OCI-LY3 (cell line): ENCODE measurements around the gene DNAJC9.
A peak's percentile ranks its signal among the peaks of the same experiment; 100 is the strongest.

Source experiments
- H2AFZ ChIP-seq: fragments of 200-600, 300-600 bp; shearing (Covaris generic); 2 replicates; pipeline ENCODE4 v1.6.0; 2014; ENCODE audit warnings: antibody characterized with exemption, low read depth, low read length
- H3K27ac ChIP-seq: fragments of 200-600, 300-600 bp; sonication (generic); 2 replicates; pipeline ENCODE4 v1.5.1; 2014; ENCODE audit warnings: mild to moderate bottlenecking, low read length, moderate library complexity, mixed read lengths
- H3K27me3 ChIP-seq: fragments of 200-600, 300-600 bp; sonication (generic); 2 replicates; pipeline ENCODE4 v1.6.1; 2014; ENCODE audit warnings: low read depth, low read length, mixed read lengths
- H3K36me3 ChIP-seq: fragments of 200-600, 300-600 bp; sonication (generic); replicated peaks from 2 replicates; pipeline ENCODE3; 2014; ENCODE audit warnings: low read depth, low read length, mixed read lengths
- H3K4me1 ChIP-seq: fragments of 300-600, 200-600 bp; sonication (generic); 2 replicates; pipeline ENCODE4 v1.6.1; 2014; ENCODE audit warnings: low read length, mixed read lengths
- H3K4me2 ChIP-seq: fragments of 200-600, 300-600 bp; sonication (generic); 2 replicates; pipeline ENCODE4 v1.6.1; 2014; ENCODE audit warnings: low read length, mixed read lengths
- H3K4me3 ChIP-seq: fragments of 300-600, 200-600 bp; sonication (generic); 2 replicates; pipeline ENCODE4 v1.5.1; 2014; ENCODE audit warnings: antibody characterized with exemption, mild to moderate bottlenecking, low read length, moderate library complexity
- H3K79me2 ChIP-seq: fragments of 300-600, 200-600 bp; shearing (Covaris generic); 2 replicates; pipeline ENCODE4 v1.6.1; 2014; ENCODE audit warnings: mild to moderate bottlenecking, low read length, mixed read lengths
- H3K9ac ChIP-seq: fragments of 300-600, 200-600 bp; shearing (Covaris generic); 2 replicates; pipeline ENCODE4 v1.6.0; 2014; ENCODE audit warnings: mild to moderate bottlenecking, low read length, moderate library complexity
- H3K9me3 ChIP-seq: fragments of 200-600, 300-600 bp; shearing (Covaris generic); 2 replicates; pipeline ENCODE4 v1.6.1; 2014; ENCODE audit warnings: low read length, mixed read lengths; ENCODE audit not compliant: insufficient read depth
- H4K20me1 ChIP-seq: fragments of 200-600, 300-600 bp; sonication (generic); 2 replicates; pipeline ENCODE4 v1.6.1; 2016; ENCODE audit warnings: low read length, mixed read lengths; ENCODE audit not compliant: insufficient read depth
- EZH2phosphoT487 ChIP-seq: fragments of 200-600 bp; shearing (Covaris generic); IDR thresholded peaks from 2 replicates; pipeline ENCODE4 v1.6.1; 2018; ENCODE audit warnings: antibody characterized with exemption, mixed run types, low read depth
- TF ChIP-seq, protein P1 (sequence below): fragments of 200-600, 300-600 bp; sonication (generic); IDR thresholded peaks from 2 replicates; pipeline ENCODE4 v1.5.1; 2014; ENCODE audit warnings: antibody characterized with exemption, low read length, low read depth

Gene DNAJC9

DNA sequence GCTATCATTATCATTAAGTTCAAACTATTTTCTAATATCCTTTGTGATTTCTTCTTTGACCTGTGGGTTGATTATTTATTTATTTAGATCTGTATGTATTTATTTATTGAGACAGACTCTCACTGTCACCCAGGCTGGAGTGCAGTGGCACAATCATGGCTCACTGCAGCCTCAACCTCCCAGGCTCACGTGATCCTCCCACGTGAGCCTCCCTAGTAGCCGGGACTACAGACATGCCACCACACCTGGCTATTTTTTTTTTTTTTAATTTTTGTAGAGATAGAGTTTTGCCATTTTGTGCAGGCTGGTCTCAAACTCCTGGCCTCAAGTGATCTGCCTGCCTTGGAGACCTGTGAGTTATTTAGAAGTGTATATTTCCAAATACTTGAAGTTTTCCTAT is 34.0 kb upstream of the DNAJC9 start:
- no peaks in the 10 kb centered on the region for H3K9me3 ChIP-seq
- H4K20me1 ChIP-seq = no peaks in the 10 kb centered on the region
- H3K4me3 ChIP-seq = no peak overlapping the region
- peaks cover 5% of the 10 kb centered on the region for H3K4me1 ChIP-seq
- no peak overlapping the region for H3K4me2 ChIP-seq
- H3K79me2 ChIP-seq = no peaks in the 10 kb centered on the region
- TF ChIP-seq EZH2phosphoT487 = no peak
- TF ChIP-seq, protein P1, sequence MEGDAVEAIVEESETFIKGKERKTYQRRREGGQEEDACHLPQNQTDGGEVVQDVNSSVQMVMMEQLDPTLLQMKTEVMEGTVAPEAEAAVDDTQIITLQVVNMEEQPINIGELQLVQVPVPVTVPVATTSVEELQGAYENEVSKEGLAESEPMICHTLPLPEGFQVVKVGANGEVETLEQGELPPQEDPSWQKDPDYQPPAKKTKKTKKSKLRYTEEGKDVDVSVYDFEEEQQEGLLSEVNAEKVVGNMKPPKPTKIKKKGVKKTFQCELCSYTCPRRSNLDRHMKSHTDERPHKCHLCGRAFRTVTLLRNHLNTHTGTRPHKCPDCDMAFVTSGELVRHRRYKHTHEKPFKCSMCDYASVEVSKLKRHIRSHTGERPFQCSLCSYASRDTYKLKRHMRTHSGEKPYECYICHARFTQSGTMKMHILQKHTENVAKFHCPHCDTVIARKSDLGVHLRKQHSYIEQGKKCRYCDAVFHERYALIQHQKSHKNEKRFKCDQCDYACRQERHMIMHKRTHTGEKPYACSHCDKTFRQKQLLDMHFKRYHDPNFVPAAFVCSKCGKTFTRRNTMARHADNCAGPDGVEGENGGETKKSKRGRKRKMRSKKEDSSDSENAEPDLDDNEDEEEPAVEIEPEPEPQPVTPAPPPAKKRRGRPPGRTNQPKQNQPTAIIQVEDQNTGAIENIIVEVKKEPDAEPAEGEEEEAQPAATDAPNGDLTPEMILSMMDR = no peak
- no peak overlapping the region for H3K27ac ChIP-seq
- H3K36me3 ChIP-seq = no peaks in the 10 kb centered on the region
- H2AFZ ChIP-seq = no peak overlapping the region
- H3K9ac ChIP-seq = no peak overlapping the region
- no peaks in the 10 kb centered on the region for H3K27me3 ChIP-seq

DNA sequence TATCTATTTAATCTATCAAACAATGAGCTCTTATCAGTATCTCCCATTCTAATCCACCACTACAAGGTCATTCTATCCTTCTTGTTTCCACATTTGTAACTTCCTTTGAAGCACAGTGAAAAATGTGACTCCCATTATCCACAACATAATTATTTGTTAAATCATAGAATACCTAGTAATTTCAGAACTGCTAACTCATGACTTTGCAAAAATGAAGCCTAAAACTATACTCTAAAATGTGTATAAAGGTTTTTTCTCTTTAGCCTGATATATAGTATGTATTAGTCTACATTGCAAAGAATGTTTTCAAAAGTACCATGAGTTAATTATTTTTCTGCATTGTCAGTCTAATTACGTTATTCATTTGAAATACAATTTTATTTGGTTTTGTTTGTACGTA is 17.4 kb upstream of the DNAJC9 start:
- Histone ChIP-seq H3K9me3 (no peaks in the 10 kb centered on the region), H3K9ac (no peak overlapping the region), H3K79me2 (no peaks in the 10 kb centered on the region), H2AFZ (no peak overlapping the region), H3K4me2 (no peak overlapping the region), H3K27ac (no peak overlapping the region), H3K36me3 (no peaks in the 10 kb centered on the region), H3K4me1 (no peaks in the 10 kb centered on the region), H3K27me3 (no peaks in the 10 kb centered on the region), H4K20me1 (no peaks in the 10 kb centered on the region), H3K4me3 (no peak overlapping the region)
- TF ChIP-seq EZH2phosphoT487 = no peak
- TF ChIP-seq, protein P1 = no peak

- Histone ChIP-seq H3K9ac (no peak overlapping the region), H3K4me2 (no peak overlapping the region), H3K4me1 (no peaks in the 10 kb centered on the region), H3K9me3 (no peaks in the 10 kb centered on the region), H3K36me3 (no peaks in the 10 kb centered on the region), H4K20me1 (no peaks in the 10 kb centered on the region), H3K4me3 (no peak overlapping the region), H3K27ac (no peak overlapping the region), H3K79me2 (no peaks in the 10 kb centered on the region), H3K27me3 (no peaks in the 10 kb centered on the region), H2AFZ (no peak overlapping the region)
- TF ChIP-seq EZH2phosphoT487 = no peak
- TF ChIP-seq, protein P1 = peak; percentile 55
Measured at GRCh38 chr10:73263693-73264347, 16.8 kb upstream of the DNAJC9 start.

DNA sequence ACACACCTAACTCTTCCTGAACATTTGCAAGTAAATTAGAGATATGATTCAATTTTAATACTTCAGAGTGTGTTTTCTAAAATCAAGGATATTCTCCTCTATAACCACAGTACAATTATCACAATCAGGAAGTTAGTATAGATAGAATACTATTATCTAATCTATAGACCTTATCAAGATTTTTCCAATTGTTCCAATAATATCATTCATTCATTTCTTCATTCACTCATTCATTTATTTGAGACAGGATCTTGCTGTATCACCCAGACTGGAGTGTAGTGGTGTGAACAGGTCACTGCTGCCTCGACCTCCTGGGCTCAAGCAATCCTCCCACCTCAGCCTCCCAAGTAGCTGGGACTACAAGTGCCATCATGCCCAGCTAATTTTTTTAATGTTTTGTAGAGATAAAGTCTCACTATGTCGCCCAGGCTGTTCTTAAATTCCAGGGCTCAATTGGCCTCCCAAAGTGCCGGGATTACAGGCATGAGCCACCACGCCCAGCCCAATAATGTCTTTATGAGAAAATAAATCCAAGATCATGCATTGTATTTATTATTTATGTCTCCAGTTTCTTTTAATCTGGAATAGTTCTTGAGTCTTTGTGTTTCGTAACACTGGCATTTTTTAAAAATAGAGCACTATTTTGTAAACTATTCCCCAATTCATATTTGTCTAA is 16.0 kb upstream of the DNAJC9 start:
- H3K27ac ChIP-seq = no peak overlapping the region
- no peaks in the 10 kb centered on the region for H3K79me2 ChIP-seq
- H3K9ac ChIP-seq = no peak overlapping the region
- H3K4me2 ChIP-seq = no peak overlapping the region
- H3K4me1 ChIP-seq = no peaks in the 10 kb centered on the region
- no peaks in the 10 kb centered on the region for H4K20me1 ChIP-seq
- H3K36me3 ChIP-seq = no peaks in the 10 kb centered on the region
- no peaks in the 10 kb centered on the region for H3K27me3 ChIP-seq
- TF ChIP-seq, protein P1 = no peak
- no peak for TF ChIP-seq EZH2phosphoT487
- no peak overlapping the region for H2AFZ ChIP-seq
- no peaks in the 10 kb centered on the region for H3K9me3 ChIP-seq
- no peak overlapping the region for H3K4me3 ChIP-seq
